SK-N-SH (cell line): ENCODE results near the gene NDUFAF8.

Source experiments
- EP300 ChIP-seq, 2 experiments: IDR thresholded peaks; 2 replicates each; pipeline versions ENCODE4 v1.4.0 to v1.6.1; 2012; ENCODE audit warnings: borderline replicate concordance in 1 of 2, low read depth in 1 of 2, low read length in 1 of 2
- MXI1 ChIP-seq: IDR thresholded peaks from 2 replicates; pipeline ENCODE4 v1.6.1; 2012; ENCODE audit warnings: mild to moderate bottlenecking, low read depth, low read length, improper control_type of control experiment
- SIN3A ChIP-seq: IDR thresholded peaks from 2 replicates; pipeline ENCODE4 v1.6.1; 2012; ENCODE audit warnings: low read depth, mild to moderate bottlenecking, low read length, moderate library complexity, borderline replicate concordance
- SMC3 ChIP-seq: IDR thresholded peaks from 2 replicates; pipeline ENCODE4 v1.6.1; 2012; ENCODE audit warnings: low read depth, low read length, improper control_type of control experiment
- TAF1 ChIP-seq: IDR thresholded peaks from 2 replicates; pipeline ENCODE4 v1.6.1; 2012; ENCODE audit warnings: low read depth, mild to moderate bottlenecking, low read length, moderate library complexity, borderline replicate concordance
- YY1 ChIP-seq: IDR thresholded peaks from 2 replicates; pipeline ENCODE4 v1.4.0; 2012; ENCODE audit warnings: low read depth, mild to moderate bottlenecking
- ZBTB33 ChIP-seq: IDR thresholded peaks from 2 replicates; pipeline ENCODE4 v1.4.0; 2012; ENCODE audit warnings: low read depth, borderline replicate concordance
- TF ChIP-seq, protein P1 (sequence below): fragments of 200-600 bp; sonication (generic); IDR thresholded peaks from 2 replicates; pipeline ENCODE4 v1.6.1; 2017; ENCODE audit warnings: antibody characterized with exemption, mild to moderate bottlenecking, moderate library complexity

DNA sequence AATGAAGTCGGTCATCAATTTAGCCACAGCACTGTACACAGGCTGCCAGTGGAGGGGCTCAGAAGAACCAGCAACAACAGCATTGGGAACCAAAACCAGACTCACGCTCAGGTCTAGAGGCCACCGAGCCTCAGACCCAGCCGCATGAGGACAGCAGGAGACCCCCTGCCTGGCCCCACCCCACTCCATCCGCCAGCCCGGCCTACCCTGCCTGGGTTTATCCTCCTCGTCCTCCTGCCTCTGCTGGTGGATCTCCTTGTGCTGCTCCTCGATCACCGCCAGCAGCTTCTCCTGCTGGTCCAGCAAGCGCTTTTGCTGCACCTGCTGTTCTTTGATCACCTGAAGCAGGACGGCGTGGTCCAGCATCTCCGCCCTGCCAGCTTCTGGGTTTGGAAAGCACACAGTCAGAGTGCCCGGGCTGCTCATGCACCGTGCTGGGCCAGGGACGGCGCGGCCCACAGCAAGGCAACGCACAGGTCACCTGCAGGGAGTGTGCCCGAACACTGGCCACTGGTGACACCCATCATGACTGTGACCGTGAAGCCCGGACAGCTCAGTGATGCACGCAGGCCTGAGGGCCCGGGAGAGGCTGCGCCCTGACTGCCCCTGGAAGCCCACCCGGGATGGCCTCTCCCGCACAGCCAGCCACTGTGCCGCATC is 7.7 kb downstream of the NDUFAF8 start:
- no peak for TF ChIP-seq SMC3
- TF ChIP-seq MXI1: no peak
- TF ChIP-seq, protein P1, sequence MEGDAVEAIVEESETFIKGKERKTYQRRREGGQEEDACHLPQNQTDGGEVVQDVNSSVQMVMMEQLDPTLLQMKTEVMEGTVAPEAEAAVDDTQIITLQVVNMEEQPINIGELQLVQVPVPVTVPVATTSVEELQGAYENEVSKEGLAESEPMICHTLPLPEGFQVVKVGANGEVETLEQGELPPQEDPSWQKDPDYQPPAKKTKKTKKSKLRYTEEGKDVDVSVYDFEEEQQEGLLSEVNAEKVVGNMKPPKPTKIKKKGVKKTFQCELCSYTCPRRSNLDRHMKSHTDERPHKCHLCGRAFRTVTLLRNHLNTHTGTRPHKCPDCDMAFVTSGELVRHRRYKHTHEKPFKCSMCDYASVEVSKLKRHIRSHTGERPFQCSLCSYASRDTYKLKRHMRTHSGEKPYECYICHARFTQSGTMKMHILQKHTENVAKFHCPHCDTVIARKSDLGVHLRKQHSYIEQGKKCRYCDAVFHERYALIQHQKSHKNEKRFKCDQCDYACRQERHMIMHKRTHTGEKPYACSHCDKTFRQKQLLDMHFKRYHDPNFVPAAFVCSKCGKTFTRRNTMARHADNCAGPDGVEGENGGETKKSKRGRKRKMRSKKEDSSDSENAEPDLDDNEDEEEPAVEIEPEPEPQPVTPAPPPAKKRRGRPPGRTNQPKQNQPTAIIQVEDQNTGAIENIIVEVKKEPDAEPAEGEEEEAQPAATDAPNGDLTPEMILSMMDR: no peak
- no peak for TF ChIP-seq EP300 (IDR thresholded peaks at IDR 0.05; ENCODE audit: borderline replicate concordance in 1 of 2, low read depth in 1 of 2, low read length in 1 of 2)
- TF ChIP-seq ZBTB33: no peak
- no peak for TF ChIP-seq TAF1
- no peak for TF ChIP-seq SIN3A
- no peak for TF ChIP-seq YY1
